Adipose tissue (tissue), 3 donors: ENCODE data around the gene PDGFC. TPM values are rescaled to one million over a fixed set of nuclear protein-coding genes. Genes with fewer than 3 reads are reported as not detected.

Experiments used
- H3K27ac ChIP-seq: one replicate; pipeline ENCODE4 v1.5.1; 2013; ENCODE audit warnings: low read depth, low read length
- WGBS, 3 donors: extraction: QIAGEN DNeasy Blood & Tissue Kit; methylation state at CpG; one replicate each; pipeline ENCODE4 v1.1.7; 2013; 5-methylcytosine and 5-hydroxymethylcytosine counted together
- polyA plus RNA-seq, 3 donors: library from polyadenylated mRNA; stranded (reverse); fragments of 200-250 nt; gene quantifications; one replicate each; pipeline ENCODE4 v1.2.3, GENCODE V29; 2013
- donor health status: healthy with polysubstance abuse.
- donor health status: Bipolar disorder and iron deficiency.
- donor health status: healthy.

Gene PDGFC
- polyA plus RNA-seq, 3 donors = 4.4 to 17.2 (median 6.5) TPM

DNA sequence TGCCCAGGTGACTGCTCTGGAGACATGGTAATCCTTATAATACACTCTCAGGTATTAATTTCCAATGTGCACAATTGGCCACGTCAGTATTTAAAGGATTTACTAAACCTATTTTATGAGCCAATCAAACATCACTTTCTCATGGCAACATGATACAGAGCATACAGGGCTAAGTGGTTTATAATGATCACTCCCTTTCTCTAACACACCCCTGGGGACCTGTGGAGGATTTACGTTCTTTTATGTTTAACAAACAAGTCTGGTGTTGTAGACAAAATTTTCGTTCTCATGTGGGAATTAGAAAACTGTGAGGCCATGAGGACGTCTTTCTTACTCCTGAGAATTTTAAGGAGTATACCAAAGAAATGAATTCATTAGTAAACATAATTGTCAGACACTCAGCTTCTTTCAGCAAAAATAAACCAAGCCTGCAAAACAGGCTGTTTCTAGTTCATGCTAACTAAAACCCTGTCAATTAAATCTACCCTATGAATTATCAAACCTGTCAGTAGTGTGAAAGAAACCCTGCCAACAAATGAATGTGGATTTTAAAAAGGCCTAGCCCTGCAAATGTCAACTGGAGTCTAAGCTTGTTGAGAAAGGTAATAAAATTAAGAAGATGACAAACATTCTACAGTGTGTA, 155.8 kb downstream of the PDGFC start:
- H3K27ac ChIP-seq = no peak overlapping the region

GRCh38 chr4:156811963-156812362, 159.6 kb downstream of the PDGFC start:
- WGBS, 3 donors = 95 to 96% (median 95%) methylated on average over 4 of the region's 4 CpGs
- H3K27ac ChIP-seq = no peak overlapping the region

More for the DNA sequence above, 155.8 kb downstream of the PDGFC start:
- WGBS, 3 donors = 49 to 66% (median 52%) methylated on average over 4 of the region's 4 CpGs

DNA sequence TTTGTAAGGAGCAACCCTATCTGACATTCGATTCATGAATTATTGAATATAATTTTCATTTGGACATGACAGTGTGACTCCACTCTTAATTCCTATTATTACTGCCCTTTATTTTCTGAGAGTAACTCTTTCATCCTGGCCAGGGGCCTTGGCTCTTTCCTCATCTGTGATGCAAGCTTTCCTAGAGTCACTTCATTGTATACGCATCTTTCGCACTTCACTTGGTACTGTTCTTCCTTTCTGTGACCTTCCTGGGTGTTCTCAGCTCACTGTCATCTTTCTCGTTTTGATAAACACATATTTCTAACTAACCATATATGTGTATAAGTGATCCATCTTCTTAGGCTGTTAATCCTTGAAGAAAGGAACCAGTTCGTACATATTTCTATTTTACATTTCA, 160.3 kb downstream of the PDGFC start:
- 85 to 93% (median 86%) methylated on average over 5 of the region's 5 CpGs for WGBS, 3 donors
- H3K27ac ChIP-seq = no peak overlapping the region

DNA sequence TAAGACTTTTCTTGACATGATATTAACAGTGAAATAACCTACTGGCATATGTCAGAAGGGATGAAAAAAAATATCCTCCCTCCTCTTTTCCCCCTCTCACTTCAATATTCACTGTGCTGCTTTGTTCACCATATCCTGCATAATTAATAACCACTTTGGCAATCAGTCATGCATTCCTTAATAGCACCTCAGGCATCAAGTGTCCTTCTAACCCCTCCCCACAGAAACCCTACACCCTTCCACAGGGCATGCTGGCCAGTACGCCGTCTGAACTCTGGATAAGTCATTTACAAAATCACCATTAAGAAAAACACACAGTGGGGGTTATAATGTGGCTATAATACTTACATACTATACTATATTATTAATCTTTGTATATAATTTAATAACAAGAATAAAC, 165.9 kb downstream of the PDGFC start:
- WGBS, 3 donors = 77 to 81% (median 79%) methylated on average over 2 of the region's 2 CpGs
- H3K27ac ChIP-seq = no peak overlapping the region

- H3K27ac ChIP-seq = no peak overlapping the region
- WGBS, 3 donors = 69 to 84% (median 74%) methylated on average over 2 of the region's 2 CpGs
Observed at GRCh38 chr4:156803056-156803455, 168.5 kb downstream of the PDGFC start.

DNA sequence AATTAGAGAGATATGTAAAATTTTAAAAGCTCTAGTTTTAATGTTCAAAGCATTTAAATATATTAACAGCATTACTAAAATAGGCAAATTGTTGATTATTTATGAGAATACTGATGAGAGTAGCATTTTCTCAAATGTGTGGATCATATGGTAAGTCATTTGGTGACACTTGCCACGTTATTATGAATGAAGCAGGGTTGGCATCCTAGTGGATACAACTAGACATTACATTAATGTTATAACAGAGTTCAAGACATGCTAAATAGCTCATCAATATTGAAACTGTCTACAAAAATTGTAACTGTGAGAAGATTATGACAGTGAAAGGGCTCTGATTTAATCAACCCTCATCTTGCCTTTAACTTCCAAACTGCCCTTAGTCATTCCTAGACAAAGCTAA, 171.1 kb downstream of the PDGFC start:
- 82 to 83% (median 82%) methylated on average over 1 of the region's 1 CpG for WGBS, 3 donors
- H3K27ac ChIP-seq = no peak overlapping the region

- H3K27ac ChIP-seq = no peak overlapping the region
- 58 to 89% (median 65%) methylated on average over 1 of the region's 1 CpG for WGBS, 3 donors
Observed at GRCh38 chr4:156799121-156799589, 172.4 kb downstream of the PDGFC start.

- H3K27ac ChIP-seq = no peak overlapping the region
- 89 to 100% (median 93%) methylated on average over 1 of the region's 1 CpG for WGBS, 3 donors
Observed at GRCh38 chr4:156798438-156798837, 173.2 kb downstream of the PDGFC start.

- H3K27ac ChIP-seq = no peak overlapping the region
- WGBS, 3 donors = 95 to 97% (median 96%) methylated on average over 5 of the region's 5 CpGs
Observed at GRCh38 chr4:156797206-156797605, 174.4 kb downstream of the PDGFC start.

DNA sequence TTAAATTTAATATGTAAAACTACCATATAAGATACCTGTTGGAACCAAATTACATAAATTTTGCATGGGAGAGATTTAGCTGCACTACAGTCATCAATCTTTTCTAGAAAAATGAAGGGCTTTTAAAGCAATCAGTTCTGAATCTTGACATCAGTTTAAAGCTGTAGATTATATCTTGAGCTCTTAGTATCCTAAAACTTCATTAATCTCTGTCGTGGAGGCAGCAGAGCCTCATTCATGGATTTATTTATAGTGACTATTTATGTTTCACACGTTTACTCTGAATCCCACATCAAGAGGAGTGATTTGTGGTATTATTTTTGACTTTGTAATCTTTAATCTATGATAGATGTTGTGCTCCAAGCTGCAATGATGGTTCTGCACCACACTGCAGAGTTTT, 175.9 kb downstream of the PDGFC start:
- H3K27ac ChIP-seq = no peak overlapping the region
- 59 to 71% (median 63%) methylated on average over 2 of the region's 2 CpGs for WGBS, 3 donors

DNA sequence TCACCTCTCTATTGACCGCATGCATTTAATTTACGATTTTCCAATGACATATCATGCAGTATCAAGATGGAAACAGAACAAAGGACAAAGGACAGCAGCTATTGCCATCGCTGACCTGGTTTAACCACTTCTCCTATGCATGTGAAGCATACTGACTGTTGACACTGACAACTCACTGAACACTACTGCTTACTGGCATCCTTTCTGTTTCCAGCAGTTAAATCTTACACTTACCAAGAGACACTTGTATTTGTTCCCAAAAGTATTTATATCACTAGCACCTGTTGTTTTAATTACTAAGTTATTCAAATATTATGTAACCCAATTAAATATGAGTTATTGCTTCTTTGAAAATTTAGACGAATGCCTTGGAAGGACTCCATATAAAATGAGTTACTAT, 176.7 kb downstream of the PDGFC start:
- 71 to 78% (median 76%) methylated on average over 4 of the region's 4 CpGs for WGBS, 3 donors

GRCh38 chr4:156792462-156793085, 179.0 kb downstream of the PDGFC start:
- WGBS, 3 donors = 63 to 76% (median 75%) methylated on average over 2 of the region's 2 CpGs

More for the DNA sequence above, 176.7 kb downstream of the PDGFC start:
- no peak overlapping the region for H3K27ac ChIP-seq

DNA sequence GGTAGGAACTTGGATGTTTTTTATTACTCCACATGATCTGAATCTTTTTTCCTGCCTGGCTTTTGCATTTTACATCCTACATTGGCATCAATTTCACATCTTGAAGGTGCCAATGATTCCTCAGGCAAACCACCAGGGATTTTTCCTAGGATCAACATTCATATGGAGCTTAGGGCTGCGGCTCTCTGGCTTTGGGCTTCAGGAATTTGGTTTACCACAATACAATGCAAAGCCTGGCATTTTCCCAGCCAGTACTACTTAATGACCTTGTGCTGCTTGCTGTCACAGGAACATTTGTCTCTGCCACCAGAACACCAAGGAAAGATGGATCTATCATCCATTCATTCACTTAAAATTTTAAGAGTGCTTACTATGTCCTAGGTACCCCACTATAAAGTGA, 180.7 kb downstream of the PDGFC start:
- no peak overlapping the region for H3K27ac ChIP-seq
- WGBS, 3 donors = 25 to 58% (median 47%) methylated on average over 1 of the region's 1 CpG

More at GRCh38 chr4:156792462-156793085, 179.0 kb downstream of the PDGFC start:
- H3K27ac ChIP-seq = no peak overlapping the region

DNA sequence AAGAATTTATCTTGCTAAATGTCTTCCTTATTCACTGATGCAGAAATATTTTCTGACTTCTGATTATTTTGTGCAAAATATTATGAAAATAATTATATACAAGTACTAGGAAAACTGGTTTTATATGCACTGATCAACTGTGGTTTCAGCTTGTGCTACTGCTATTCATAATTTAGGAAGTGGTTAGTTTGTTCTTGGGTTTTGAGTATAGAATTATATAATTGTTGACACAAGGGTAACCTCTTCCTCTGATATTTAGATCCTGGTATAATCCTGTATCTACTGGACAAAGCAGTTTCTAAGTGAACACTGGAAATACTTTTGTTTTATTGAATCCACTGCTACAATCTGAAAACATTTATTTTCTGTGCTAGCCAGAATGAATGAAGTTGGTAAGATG, 182.8 kb downstream of the PDGFC start:
- no peak overlapping the region for H3K27ac ChIP-seq

DNA sequence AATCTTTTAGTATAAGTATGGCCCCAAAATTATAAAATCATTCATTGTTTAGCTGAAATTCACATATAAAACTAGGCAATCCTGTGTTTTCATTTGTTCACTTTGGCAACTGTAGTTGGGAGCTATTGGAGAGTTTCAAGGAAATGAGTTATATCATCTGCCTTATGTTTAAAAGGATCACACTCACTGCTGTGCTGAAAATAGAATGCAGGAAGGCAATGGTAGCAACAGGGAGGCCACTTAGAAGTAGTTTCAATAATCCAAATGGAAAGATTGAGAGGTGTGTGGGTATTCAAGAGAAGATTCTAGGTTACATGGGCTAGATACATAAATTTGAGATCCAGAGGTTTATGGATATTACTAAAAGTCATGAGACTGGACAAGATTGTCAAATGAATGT, 184.9 kb downstream of the PDGFC start:
- H3K27ac ChIP-seq = no peak overlapping the region

DNA sequence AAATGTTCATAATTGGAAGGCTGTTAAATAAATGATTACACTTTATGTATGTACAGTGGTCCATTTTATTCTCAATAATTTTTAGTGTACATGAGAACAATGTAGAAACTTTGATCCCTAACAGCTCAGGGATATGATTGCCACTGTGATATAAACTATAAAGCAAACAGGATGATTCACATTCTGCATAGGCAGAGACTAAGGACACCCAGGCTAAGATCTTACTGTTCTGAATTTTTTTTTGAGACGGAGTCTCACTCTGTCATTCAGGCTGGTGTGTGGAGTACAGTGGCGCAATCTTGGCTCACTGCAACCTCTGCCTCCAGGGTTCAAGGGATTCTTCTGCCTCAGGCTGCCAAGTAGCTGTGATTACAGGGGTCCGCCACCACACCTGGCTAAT, 186.6 kb downstream of the PDGFC start:
- WGBS, 3 donors = 90 to 95% (median 91%) methylated on average over 3 of the region's 3 CpGs
- H3K27ac ChIP-seq = no peak overlapping the region

DNA sequence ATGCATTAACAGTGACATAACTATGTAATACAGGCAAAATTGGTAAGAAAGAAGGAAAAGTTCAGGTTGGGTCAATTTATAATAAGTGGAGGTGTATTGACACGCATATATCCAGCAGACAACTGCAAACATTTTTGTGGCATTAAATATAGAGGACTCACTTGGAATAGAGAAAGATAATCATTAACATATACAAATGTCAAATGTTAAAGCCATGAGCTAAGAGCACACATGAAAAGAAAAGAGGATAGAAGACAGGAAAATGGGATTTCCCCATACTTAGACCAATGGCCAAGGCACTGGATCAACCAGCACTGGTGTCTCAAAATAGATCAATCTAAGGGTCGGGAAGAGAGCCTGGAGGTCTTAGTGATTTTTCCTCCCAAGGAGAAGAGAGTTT, 187.6 kb downstream of the PDGFC start:
- no peak overlapping the region for H3K27ac ChIP-seq
- WGBS, 3 donors = 93 to 95% (median 93%) methylated on average over 2 of the region's 2 CpGs

DNA sequence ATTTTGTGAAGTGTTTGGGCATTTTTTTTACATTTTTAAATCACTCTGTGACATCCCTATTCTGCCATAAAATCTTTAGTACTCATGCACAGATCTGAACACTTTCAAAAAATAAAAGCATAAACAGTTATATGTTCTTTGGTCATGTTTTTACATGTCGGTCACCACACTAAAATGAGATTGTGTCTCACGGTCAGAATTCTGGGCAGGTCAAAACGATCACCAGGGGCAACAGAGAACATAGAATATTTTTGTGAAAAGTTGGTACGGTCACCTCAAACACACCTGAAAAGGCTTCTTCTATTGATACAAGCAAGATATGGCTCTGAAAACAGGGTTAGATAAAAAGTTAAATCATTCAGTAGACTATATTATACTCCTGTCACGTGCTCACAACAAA, 189.1 kb downstream of the PDGFC start:
- 91 to 94% (median 93%) methylated on average over 5 of the region's 5 CpGs for WGBS, 3 donors

DNA sequence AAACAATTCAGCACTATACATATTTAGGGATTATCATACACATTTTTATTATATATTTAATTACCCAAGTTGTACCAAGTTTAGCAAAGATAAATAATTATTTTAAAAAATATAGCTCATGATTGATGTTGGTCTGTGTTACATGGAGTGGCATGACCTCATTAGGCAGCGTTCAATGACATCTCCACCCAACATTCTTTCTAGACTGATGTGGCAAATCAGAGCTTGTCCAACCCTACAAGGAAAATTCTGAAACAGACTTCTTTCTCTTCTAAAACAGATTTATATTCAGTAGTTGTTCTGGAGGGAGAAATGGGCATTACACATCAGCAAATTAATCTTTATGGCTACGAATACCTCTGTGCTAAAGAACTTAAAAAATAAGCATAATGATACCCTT, 189.7 kb downstream of the PDGFC start:
- WGBS, 3 donors = 71 to 92% (median 75%) methylated on average over 2 of the region's 2 CpGs
- H3K27ac ChIP-seq = no peak overlapping the region

More for the DNA sequence above, 189.1 kb downstream of the PDGFC start:
- no peak overlapping the region for H3K27ac ChIP-seq

- WGBS, 3 donors = 84 to 95% (median 91%) methylated on average over 1 of the region's 1 CpG
- no peak overlapping the region for H3K27ac ChIP-seq
Observed at GRCh38 chr4:156779774-156780173, 191.8 kb downstream of the PDGFC start.
